ENCODE data around the gene NRSN2. TPM values are rescaled to one million over a fixed set of nuclear protein-coding genes. Genes with fewer than 3 reads are reported as not detected.
"Not testable (repeated sequence)": the region's sequence is repeated elsewhere in the genome, so short reads cannot be mapped to it uniquely, and the experiment has no call there.

Gene NRSN2
- total RNA-seq, 2 experiments from 2014 or later: 5.2 to 7.5 TPM

- H3K4me3 Mint-ChIP-seq: peak overlapping the region; percentile 81
- ChIA-PET CTCF (interaction anchor here (0.7 to 1.5 kb wide), 9 partner anchors 10 to 163 kb away, joined by 3 to 4 read pairs (median 3); partner anchors contain the start of gene CSNK2A1), POLR2A (interaction anchor here (0.7 kb wide), 1 partner anchor 27 kb away, joined by 3 read pairs; the partner anchor contains the start of gene RBCK1)
- no peaks in the 10 kb centered on the region for H3K27me3 Mint-ChIP-seq
- H3K36me3 Mint-ChIP-seq (ENCODE audit: low read depth): peaks cover 28% of the 10 kb centered on the region
- ATAC-seq: peak; percentile 60
- peaks cover 14% of the 10 kb centered on the region for H3K4me1 Mint-ChIP-seq
- peak overlapping the region; percentile 92 for H3K27ac Mint-ChIP-seq
- H3K9me3 Mint-ChIP-seq (ENCODE audit: low read depth): no peaks in the 10 kb centered on the region
- intact Hi-C loops (cut with DNase I, micrococcal nuclease): loop anchor here (1.0 to 2.0 kb wide), 8 partner anchors 26 to 1012 kb away; partner anchors contain the start of genes CSNK2A1 (in 1 of the 2), FKBP1A (in 1 of the 2), NRSN2 (in 1 of the 2) and RBCK1 (in 1 of the 2)
- peak; percentile 86 for DNase-seq
These were observed 34.1 kb downstream of the NRSN2 start for GRCh38 chr20:380763-381580.

- peak overlapping the region; percentile 81 for H3K4me3 Mint-ChIP-seq
- peaks cover 14% of the 10 kb centered on the region for H3K4me1 Mint-ChIP-seq
- ChIA-PET CTCF (interaction anchor here (0.9 to 1.4 kb wide), 4 partner anchors 19 to 51 kb away, joined by 3 to 4 read pairs (median 4); no protein-coding TSS in a partner anchor), POLR2A (no interaction called here)
- DNase-seq (peak; percentile 88), ATAC-seq (peak; percentile 70)
- H3K27me3 Mint-ChIP-seq: no peaks in the 10 kb centered on the region
- no peaks in the 10 kb centered on the region for H3K9me3 Mint-ChIP-seq (ENCODE audit: low read depth)
- intact Hi-C loops (cut with DNase I, micrococcal nuclease): loop anchor here in 1 of 2 experiments (1.0 to 2.0 kb wide), 7 partner anchors 27 to 1011 kb away; partner anchors contain the start of genes FKBP1A, NRSN2, RBCK1 and SOX12
- peaks cover 35% of the 10 kb centered on the region for H3K36me3 Mint-ChIP-seq (ENCODE audit: low read depth)
- peak overlapping the region; percentile 83 for H3K27ac Mint-ChIP-seq
These were observed 34.8 kb downstream of the NRSN2 start for GRCh38 chr20:381581-382290.

GRCh38 chr20:382291-383115 lies 35.6 kb downstream of the NRSN2 start:
- H3K9me3 Mint-ChIP-seq (ENCODE audit: low read depth): no peaks in the 10 kb centered on the region
- peaks cover 37% of the 10 kb centered on the region for H3K36me3 Mint-ChIP-seq (ENCODE audit: low read depth)
- peak; percentile 28 for DNase-seq
- ChIA-PET CTCF (interaction anchor here (0.9 to 1.4 kb wide), 4 partner anchors 18 to 52 kb away, joined by 3 to 4 read pairs (median 4); no protein-coding TSS in a partner anchor), POLR2A (no interaction called here)
- peaks cover 14% of the 10 kb centered on the region for H3K4me1 Mint-ChIP-seq
- no peaks in the 10 kb centered on the region for H3K27me3 Mint-ChIP-seq
- peak overlapping the region; percentile 74 for H3K27ac Mint-ChIP-seq
- intact Hi-C loops (cut with DNase I, micrococcal nuclease): loop anchor here in 1 of 2 experiments (2.0 kb wide), 1 partner anchor 56 kb away; no protein-coding TSS in a partner anchor
- H3K4me3 Mint-ChIP-seq: peak overlapping the region; percentile 81
- peak; percentile 15 for ATAC-seq

- intact Hi-C loops (cut with DNase I, micrococcal nuclease): loop anchor here in 1 of 2 experiments (2.0 kb wide), 1 partner anchor 55 kb away; no protein-coding TSS in a partner anchor
- Mint-ChIP-seq H3K4me3 (no peak overlapping the region), H3K27me3 (no peaks in the 10 kb centered on the region), H3K27ac (no peak overlapping the region), H3K9me3 (ENCODE audit: low read depth) (no peaks in the 10 kb centered on the region), H3K4me1 (peaks cover 14% of the 10 kb centered on the region), H3K36me3 (ENCODE audit: low read depth) (peaks cover 50% of the 10 kb centered on the region)
- no peak for ATAC-seq
- POLR2A ChIA-PET: no interaction called here
- CTCF ChIA-PET: interaction anchor here (1.1 kb wide), 1 partner anchor 19 kb away, joined by 3 read pairs; no protein-coding TSS in a partner anchor
- DNase-seq: no peak
These were observed 37.0 kb downstream of the NRSN2 start for GRCh38 chr20:383889-384288.

GRCh38 chr20:384723-385122 lies 37.8 kb downstream of the NRSN2 start:
- intact Hi-C loops (cut with DNase I, micrococcal nuclease): no loop called here
- Mint-ChIP-seq H3K4me1 (peaks cover 14% of the 10 kb centered on the region), H3K4me3 (no peak overlapping the region), H3K27me3 (no peaks in the 10 kb centered on the region), H3K36me3 (ENCODE audit: low read depth) (peaks cover 57% of the 10 kb centered on the region), H3K27ac (no peak overlapping the region), H3K9me3 (ENCODE audit: low read depth) (no peaks in the 10 kb centered on the region)
- ChIA-PET POLR2A (no interaction called here), CTCF (interaction anchor here (1.1 kb wide), 1 partner anchor 18 kb away, joined by 3 read pairs; no protein-coding TSS in a partner anchor)
- DNase-seq: no peak
- ATAC-seq: no peak

- CTCF ChIA-PET: no interaction called here
- Mint-ChIP-seq H3K9me3 (ENCODE audit: low read depth) (no peaks in the 10 kb centered on the region), H3K36me3 (ENCODE audit: low read depth) (peaks cover 62% of the 10 kb centered on the region), H3K4me3 (no peak overlapping the region), H3K27ac (no peak overlapping the region), H3K4me1 (peaks cover 12% of the 10 kb centered on the region), H3K27me3 (no peaks in the 10 kb centered on the region)
- intact Hi-C loops (cut with DNase I, micrococcal nuclease): no loop called here
- DNase-seq (no peak), ATAC-seq (no peak)
- POLR2A ChIA-PET: interaction anchor here (1.0 kb wide), 1 partner anchor 12 kb away, joined by 3 read pairs; no protein-coding TSS in a partner anchor
These were observed 38.5 kb downstream of the NRSN2 start for GRCh38 chr20:385448-385847.

GRCh38 chr20:386634-387033 lies 39.7 kb downstream of the NRSN2 start:
- H3K4me3 Mint-ChIP-seq; H3K27ac Mint-ChIP-seq; POLR2A ChIA-PET; DNase-seq; H3K9me3 Mint-ChIP-seq (ENCODE audit: low read depth); ATAC-seq; H3K27me3 Mint-ChIP-seq; CTCF ChIA-PET; intact Hi-C loops (cut with DNase I, micrococcal nuclease): not testable (repeated sequence)
- Mint-ChIP-seq H3K4me1 (peaks cover 12% of the 10 kb centered on the region), H3K36me3 (ENCODE audit: low read depth) (peaks cover 69% of the 10 kb centered on the region)

- DNase-seq: no peak
- H3K36me3 Mint-ChIP-seq (ENCODE audit: low read depth): peaks cover 73% of the 10 kb centered on the region
- H3K4me1 Mint-ChIP-seq: peaks cover 6% of the 10 kb centered on the region
- ATAC-seq: no peak
- H3K4me3 Mint-ChIP-seq: no peak overlapping the region
- no peaks in the 10 kb centered on the region for H3K27me3 Mint-ChIP-seq
- intact Hi-C loops (cut with DNase I, micrococcal nuclease): no loop called here
- ChIA-PET CTCF (no interaction called here), POLR2A (no interaction called here)
- H3K27ac Mint-ChIP-seq: no peak overlapping the region
- H3K9me3 Mint-ChIP-seq (ENCODE audit: low read depth): no peaks in the 10 kb centered on the region
These were observed 40.6 kb downstream of the NRSN2 start for GRCh38 chr20:387520-387919.

GRCh38 chr20:388034-388994 lies 41.4 kb downstream of the NRSN2 start:
- CTCF ChIA-PET: no interaction called here
- POLR2A ChIA-PET: no interaction called here
- Mint-ChIP-seq H3K4me3 (no peak overlapping the region), H3K27me3 (no peaks in the 10 kb centered on the region), H3K4me1 (no peaks in the 10 kb centered on the region), H3K36me3 (ENCODE audit: low read depth) (peaks cover 71% of the 10 kb centered on the region), H3K9me3 (ENCODE audit: low read depth) (no peaks in the 10 kb centered on the region), H3K27ac (peak overlapping the region; percentile 38)
- intact Hi-C loops (cut with DNase I, micrococcal nuclease): no loop called here
- no peak for DNase-seq
- ATAC-seq: no peak

GRCh38 chr20:389220-389619 lies 42.3 kb downstream of the NRSN2 start:
- no peaks in the 10 kb centered on the region for H3K9me3 Mint-ChIP-seq (ENCODE audit: low read depth)
- ChIA-PET CTCF (no interaction called here), POLR2A (no interaction called here)
- H3K27ac Mint-ChIP-seq: no peak overlapping the region
- ATAC-seq (no peak), DNase-seq (no peak)
- no peak overlapping the region for H3K4me3 Mint-ChIP-seq
- H3K36me3 Mint-ChIP-seq (ENCODE audit: low read depth): peaks cover 70% of the 10 kb centered on the region
- no peaks in the 10 kb centered on the region for H3K27me3 Mint-ChIP-seq
- intact Hi-C loops (cut with DNase I, micrococcal nuclease): no loop called here
- no peaks in the 10 kb centered on the region for H3K4me1 Mint-ChIP-seq
